T-helper 1 cell treated with Interleukin-12 subunit alpha and Interleukin-12 subunit beta and Interleukin-4 antibody, amounts not matched to agents 30 ng/mL and 1 ng/mL, for 36 hours (primary cell): ENCODE results near the gene MSMB. TPM values are rescaled to one million over a fixed set of nuclear protein-coding genes. Genes with fewer than 3 reads are reported as not detected.
"Not testable (repeated sequence)": the region's sequence is repeated elsewhere in the genome, so short reads cannot be mapped to it uniquely, and the experiment has no call there.

ENCODE experiments used
- intact Hi-C: fragments of 100-400 bp; cut with micrococcal nuclease; formaldehyde crosslinking; loops from one replicate; pipeline ENCODE4 v1.15.1; 2024
- total RNA-seq: library from RNA; stranded (reverse); gene quantifications from 2 replicates; pipeline ENCODE4 v1.2.3, GENCODE V29; 2022

Gene MSMB
- total RNA-seq, 1 donor from 2014 or later = not detected

- intact Hi-C loops = no loop called here
These were observed 24.7 kb upstream of the MSMB start for GRCh38 chr10:46070749-46071148.

- intact Hi-C loops = no loop called here
These were observed 23.8 kb upstream of the MSMB start for GRCh38 chr10:46069771-46070463.

GRCh38 chr10:46068905-46069304, 22.8 kb upstream of the MSMB start:
- intact Hi-C loops = no loop called here

GRCh38 chr10:46068117-46068516, 22.0 kb upstream of the MSMB start:
- intact Hi-C loops = no loop called here

GRCh38 chr10:46064269-46064817, 18.3 kb upstream of the MSMB start:
- intact Hi-C loops = no loop called here

GRCh38 chr10:46062723-46063428, 16.8 kb upstream of the MSMB start:
- intact Hi-C loops = no loop called here

- intact Hi-C loops = no loop called here
These were observed 14.6 kb upstream of the MSMB start for GRCh38 chr10:46060706-46061105.

- intact Hi-C loops = not testable (repeated sequence)
These were observed 11.9 kb upstream of the MSMB start for GRCh38 chr10:46057927-46058326.

- intact Hi-C loops = no loop called here
These were observed 11.0 kb upstream of the MSMB start for GRCh38 chr10:46057038-46057437.

GRCh38 chr10:46055771-46056170, 9.7 kb upstream of the MSMB start:
- intact Hi-C loops = no loop called here

- intact Hi-C loops = no loop called here
These were observed 7.7 kb upstream of the MSMB start for GRCh38 chr10:46053534-46054434.

- intact Hi-C loops = no loop called here
These were observed 6.8 kb upstream of the MSMB start for GRCh38 chr10:46052791-46053375.

- intact Hi-C loops = no loop called here
These were observed 6.2 kb upstream of the MSMB start for GRCh38 chr10:46052057-46052790.

- intact Hi-C loops = no loop called here
These were observed 5.0 kb upstream of the MSMB start for GRCh38 chr10:46050941-46051623.

GRCh38 chr10:46049497-46049831, 3.4 kb upstream of the MSMB start:
- intact Hi-C loops = not testable (repeated sequence)

GRCh38 chr10:46048152-46048551, 2.1 kb upstream of the MSMB start:
- intact Hi-C loops = no loop called here

GRCh38 chr10:46042527-46042926, 3.5 kb downstream of the MSMB start:
- intact Hi-C loops = no loop called here

GRCh38 chr10:46040004-46040403, 6.1 kb downstream of the MSMB start:
- intact Hi-C loops = no loop called here

GRCh38 chr10:46037107-46037825, 8.8 kb downstream of the MSMB start:
- intact Hi-C loops = no loop called here
